ENCODE measurements around the gene CHI3L1.

DNA sequence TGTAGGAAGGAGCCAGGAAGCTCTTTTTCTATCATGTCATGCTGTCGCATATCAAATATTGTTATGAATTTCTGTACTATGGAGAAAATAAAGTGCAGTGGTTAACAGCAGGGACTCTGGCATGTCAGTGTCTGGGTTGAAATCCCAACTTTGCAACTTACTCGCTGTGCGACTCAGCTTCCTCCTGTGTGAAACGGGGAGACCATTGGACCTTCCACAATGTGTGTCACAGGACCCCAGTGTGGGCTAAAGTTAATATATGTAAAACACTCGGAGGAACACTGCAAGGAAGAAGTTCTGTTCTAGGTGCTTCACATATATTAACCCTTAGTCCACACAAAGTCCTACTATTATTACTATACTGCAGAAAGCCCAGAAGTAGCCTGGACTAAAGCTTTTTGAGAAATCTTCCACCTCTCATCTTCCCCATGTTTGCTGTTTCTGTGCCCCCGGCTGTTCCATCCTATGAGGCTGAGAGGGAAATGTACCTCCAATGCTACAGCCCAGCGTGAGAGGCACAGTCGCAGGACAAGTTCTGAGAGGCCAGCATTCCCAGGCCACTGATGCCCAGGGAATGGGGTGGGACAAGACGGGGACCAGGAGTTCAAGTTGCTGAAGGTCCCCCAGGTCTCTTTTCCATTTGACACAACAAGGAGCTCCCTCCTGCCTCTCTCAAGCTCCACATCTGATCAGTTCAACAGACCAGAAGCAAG lies 41.0 kb upstream of the CHI3L1 start:
- no peak for TF ChIP-seq POLR2A (IDR thresholded peaks at IDR 0.05)
- no peak for TF ChIP-seq CTCF (IDR thresholded peaks at IDR 0.05)
